AG04450 (cell line): ENCODE measurements around the gene CDH4. TPM values are rescaled to one million over a fixed set of nuclear protein-coding genes. Genes with fewer than 3 reads are reported as not detected.

Source experiments
- CTCF ChIA-PET: fragments of 300-600, 350-600 bp; formaldehyde crosslinking; extraction: SDS; loops from one replicate; lab custom pipeline; 2022; ENCODE audit warnings: antibody characterized with exemption, inconsistent platforms; lab: Charles Lee
- POLR2A ChIA-PET: fragments of 350-600 bp; formaldehyde crosslinking; extraction: SDS; loops from one replicate; lab custom pipeline; 2021; ENCODE audit warnings: antibody characterized with exemption, inconsistent platforms; lab: Yijun Ruan, JAX
- DNase-seq: peaks from one replicate; pipeline ENCODE4 v3.0.0-alpha.2; 2011; ENCODE audit warnings: low read depth, low spot score
- H3K27ac ChIP-seq: one replicate; pipeline ENCODE4 v1.5.1; 2012; ENCODE audit warnings: low read depth, low read length, control low read depth
- H3K27me3 ChIP-seq: one replicate; pipeline ENCODE4 v1.6.0; 2012; ENCODE audit warnings: low read length; ENCODE audit not compliant: control insufficient read depth, insufficient read depth
- H3K4me3 ChIP-seq: 2 replicates; pipeline ENCODE4 v1.5.1; 2011; ENCODE audit warnings: mild to moderate bottlenecking, low read depth, low read length, control low read depth
- H3K9me3 ChIP-seq: 2 replicates; pipeline ENCODE4 v1.5.1; 2012; ENCODE audit warnings: low read length; ENCODE audit not compliant: control insufficient read depth, insufficient read depth
- polyA plus RNA-seq: library from polyadenylated mRNA; depleted of rRNA; stranded (reverse); fragments of >200 nt; gene quantifications from 2 replicates; pipeline ENCODE4 v1.2.3, GENCODE V29; 2011
- TF ChIP-seq, protein P1 (sequence below): IDR thresholded peaks from 2 replicates; pipeline ENCODE4 v1.5.1; 2011; ENCODE audit warnings: low read depth, low read length, control low read depth, inconsistent platforms

Gene CDH4
- polyA plus RNA-seq, 1 experiment, result 1.6 TPM

DNA sequence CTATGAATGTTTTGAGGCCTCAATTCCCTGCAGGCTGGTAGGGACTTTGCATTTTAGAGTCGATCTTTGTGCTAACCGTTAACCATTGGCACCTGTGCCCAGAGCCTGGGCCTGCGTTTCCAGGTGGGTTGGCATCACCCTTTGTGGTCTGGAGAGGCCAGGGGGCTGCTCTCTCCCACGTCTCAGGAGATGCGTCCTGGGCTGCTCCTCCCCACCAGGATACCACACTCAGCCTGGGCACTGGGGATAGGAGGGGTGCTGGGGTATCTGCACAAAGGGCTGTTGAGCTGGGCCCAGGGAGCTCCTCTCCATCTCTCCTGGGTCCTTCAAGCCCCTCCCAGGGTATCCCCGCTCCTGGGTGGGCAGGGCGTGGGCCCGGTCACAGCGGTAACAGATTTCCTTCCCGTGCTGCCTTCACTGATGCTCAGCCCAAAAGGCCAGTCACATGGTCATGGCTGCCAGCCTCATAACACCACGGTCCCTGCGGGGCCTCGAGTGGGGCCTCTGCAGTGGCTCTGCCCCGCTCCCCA is 547.4 kb downstream of the CDH4 start:
- DNase-seq, result no peak
- Histone ChIP-seq H3K4me3 (no peak overlapping the region), H3K27me3 (peaks cover 10% of the 10 kb centered on the region), H3K27ac (no peak overlapping the region), H3K9me3 (no peaks in the 10 kb centered on the region; the same call in 1 of the 2 replicates)
- ChIA-PET CTCF (no interaction called here), POLR2A (no interaction called here)
- TF ChIP-seq, protein P1, sequence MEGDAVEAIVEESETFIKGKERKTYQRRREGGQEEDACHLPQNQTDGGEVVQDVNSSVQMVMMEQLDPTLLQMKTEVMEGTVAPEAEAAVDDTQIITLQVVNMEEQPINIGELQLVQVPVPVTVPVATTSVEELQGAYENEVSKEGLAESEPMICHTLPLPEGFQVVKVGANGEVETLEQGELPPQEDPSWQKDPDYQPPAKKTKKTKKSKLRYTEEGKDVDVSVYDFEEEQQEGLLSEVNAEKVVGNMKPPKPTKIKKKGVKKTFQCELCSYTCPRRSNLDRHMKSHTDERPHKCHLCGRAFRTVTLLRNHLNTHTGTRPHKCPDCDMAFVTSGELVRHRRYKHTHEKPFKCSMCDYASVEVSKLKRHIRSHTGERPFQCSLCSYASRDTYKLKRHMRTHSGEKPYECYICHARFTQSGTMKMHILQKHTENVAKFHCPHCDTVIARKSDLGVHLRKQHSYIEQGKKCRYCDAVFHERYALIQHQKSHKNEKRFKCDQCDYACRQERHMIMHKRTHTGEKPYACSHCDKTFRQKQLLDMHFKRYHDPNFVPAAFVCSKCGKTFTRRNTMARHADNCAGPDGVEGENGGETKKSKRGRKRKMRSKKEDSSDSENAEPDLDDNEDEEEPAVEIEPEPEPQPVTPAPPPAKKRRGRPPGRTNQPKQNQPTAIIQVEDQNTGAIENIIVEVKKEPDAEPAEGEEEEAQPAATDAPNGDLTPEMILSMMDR, result no peak

GRCh38 chr20:61799928-61800327 is 547.9 kb downstream of the CDH4 start:
- H3K27ac ChIP-seq, result no peak overlapping the region
- TF ChIP-seq, protein P1, result no peak
- DNase-seq, result no peak
- POLR2A ChIA-PET, result no interaction called here
- CTCF ChIA-PET, result no interaction called here
- H3K4me3 ChIP-seq, result no peak overlapping the region
- no peaks in the 10 kb centered on the region; the same call in 1 of the 2 replicates for H3K9me3 ChIP-seq
- peaks cover 10% of the 10 kb centered on the region for H3K27me3 ChIP-seq

DNA sequence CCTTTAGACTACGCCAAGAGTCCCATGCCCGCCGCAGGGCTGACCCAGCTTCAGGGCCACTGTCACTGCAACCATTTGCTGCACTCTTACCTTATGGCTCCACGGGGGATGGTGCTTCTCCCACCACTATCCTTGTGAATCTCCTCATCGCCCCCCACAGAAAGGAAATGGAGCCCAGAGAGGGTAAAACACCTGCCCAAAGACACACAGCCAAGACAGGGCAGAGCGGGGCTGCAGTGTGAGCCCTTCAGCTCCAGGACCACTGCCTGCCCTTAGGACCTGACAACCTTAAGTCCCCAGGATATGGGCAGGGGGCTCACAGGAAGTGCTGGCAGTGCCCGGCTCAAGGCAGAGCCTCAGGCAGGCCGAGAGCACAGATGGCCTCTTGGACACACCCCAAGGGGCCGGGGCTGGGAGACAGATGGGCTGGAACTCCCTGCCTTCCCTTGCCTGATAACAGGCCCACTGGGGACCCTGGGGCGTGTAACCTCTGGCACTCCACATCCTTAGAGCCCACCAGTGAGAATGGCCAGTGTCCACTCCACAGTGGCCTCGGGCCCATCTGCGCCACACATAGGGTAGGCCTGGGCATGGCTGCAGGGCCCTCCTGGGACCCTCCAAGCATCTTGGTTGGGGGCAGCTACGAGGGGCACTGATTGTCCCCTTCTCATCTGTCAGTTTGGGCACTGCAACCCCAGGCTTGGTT is 548.5 kb downstream of the CDH4 start:
- CTCF ChIA-PET, result no interaction called here
- H3K4me3 ChIP-seq, result no peak overlapping the region
- peaks cover 10% of the 10 kb centered on the region for H3K27me3 ChIP-seq
- no peaks in the 10 kb centered on the region; the same call in 1 of the 2 replicates for H3K9me3 ChIP-seq
- no peak overlapping the region for H3K27ac ChIP-seq
- TF ChIP-seq, protein P1, result no peak
- POLR2A ChIA-PET, result no interaction called here
- DNase-seq, result no peak

GRCh38 chr20:61801065-61801360 is 549.0 kb downstream of the CDH4 start:
- POLR2A ChIA-PET, result no interaction called here
- no peak overlapping the region for H3K27ac ChIP-seq
- peaks cover 10% of the 10 kb centered on the region for H3K27me3 ChIP-seq
- CTCF ChIA-PET, result no interaction called here
- no peaks in the 10 kb centered on the region; the same call in 1 of the 2 replicates for H3K9me3 ChIP-seq
- H3K4me3 ChIP-seq, result no peak overlapping the region
- TF ChIP-seq, protein P1, result no peak
- DNase-seq, result no peak

GRCh38 chr20:61801428-61801827 is 549.4 kb downstream of the CDH4 start:
- Histone ChIP-seq H3K27me3 (peaks cover 8% of the 10 kb centered on the region), H3K27ac (no peak overlapping the region), H3K4me3 (no peak overlapping the region), H3K9me3 (no peaks in the 10 kb centered on the region; the same call in 1 of the 2 replicates)
- POLR2A ChIA-PET, result no interaction called here
- TF ChIP-seq, protein P1, result no peak
- CTCF ChIA-PET, result no interaction called here
- no peak for DNase-seq
